Gastrocnemius medialis (tissue), 4 donors: ENCODE measurements around the gene SRGAP1.

ENCODE experiments used
- CTCF ChIP-seq, 5 experiments: fragments of 450-650 bp in 3 of 5; fragments of 200-600 bp in 2 of 5; sonication (generic) in 2 of 5; IDR thresholded peaks in 4 of 5; conservative IDR thresholded peaks in 1 of 5; 1 replicate in 4 of 5; 2 replicates in 1 of 5; pipeline ENCODE4 v1.5.1; 2016 to 2019; ENCODE audit warnings: antibody characterized with exemption in 5 of 5, mild to moderate bottlenecking in 3 of 5, moderate library complexity in 3 of 5
- POLR2A ChIP-seq, 2 donors: fragments of 450-650 bp; IDR thresholded peaks; one replicate each; pipeline ENCODE4 v1.6.1; 2017; ENCODE audit warnings: antibody characterized with exemption in 2 of 2, mild to moderate bottlenecking in 2 of 2, moderate library complexity in 2 of 2

GRCh38 chr12:63816031-63816430, 28.5 kb upstream of the SRGAP1 start:
- TF ChIP-seq CTCF (IDR thresholded peaks at IDR 0.05 in 4 of 5, conservative IDR thresholded peaks at IDR 0.05 in 1 of 5) (no peak), POLR2A (IDR thresholded peaks at IDR 0.05) (no peak)
